HG03064 (cell line): ENCODE data around the gene DNM1.

ENCODE experiments used
- ATAC-seq: cut with Tn5 transposase; IDR thresholded peaks from one replicate; pipeline ENCODE4 v1.9.1; 2021; ENCODE audit warnings: low read depth; ENCODE audit not compliant: unreplicated experiment

Gene DNM1

GRCh38 chr9:128249908-128250838, 47.0 kb downstream of the DNM1 start:
- peak; percentile 65 for ATAC-seq

- peak; percentile 11 for ATAC-seq
Measured at GRCh38 chr9:128250839-128251731, 47.9 kb downstream of the DNM1 start.

GRCh38 chr9:128251732-128252100, 48.5 kb downstream of the DNM1 start:
- ATAC-seq: no peak

GRCh38 chr9:128252317-128253139, 49.3 kb downstream of the DNM1 start:
- no peak for ATAC-seq

- no peak for ATAC-seq
Measured at GRCh38 chr9:128253140-128253990, 50.2 kb downstream of the DNM1 start.

- no peak for ATAC-seq
Measured at GRCh38 chr9:128253991-128254346, 50.8 kb downstream of the DNM1 start.

- ATAC-seq: no peak
Measured at GRCh38 chr9:128254362-128254761, 51.2 kb downstream of the DNM1 start.

GRCh38 chr9:128254855-128255759, 51.9 kb downstream of the DNM1 start:
- ATAC-seq: no peak

GRCh38 chr9:128257086-128257825, 54.1 kb downstream of the DNM1 start:
- ATAC-seq: no peak

GRCh38 chr9:128257907-128258306, 54.7 kb downstream of the DNM1 start:
- ATAC-seq: no peak

GRCh38 chr9:128258326-128258725, 55.1 kb downstream of the DNM1 start:
- no peak for ATAC-seq

GRCh38 chr9:128259156-128259555, 56.0 kb downstream of the DNM1 start:
- ATAC-seq: no peak

- no peak for ATAC-seq
Measured at GRCh38 chr9:128260340-128260739, 57.2 kb downstream of the DNM1 start.

- ATAC-seq: no peak
Measured at GRCh38 chr9:128262687-128263086, 59.5 kb downstream of the DNM1 start.

- ATAC-seq: no peak
Measured at GRCh38 chr9:128265348-128265847, 62.2 kb downstream of the DNM1 start.

GRCh38 chr9:128266868-128267590, 63.9 kb downstream of the DNM1 start:
- no peak for ATAC-seq

- no peak for ATAC-seq
Measured at GRCh38 chr9:128271112-128271511, 67.9 kb downstream of the DNM1 start.
